GOT3 (cell line): ENCODE results near the gene GNG2.

Experiments used
- DNase-seq: peaks from one replicate; lab custom pipeline; 2025; ENCODE audit warnings: mixed read lengths; lab: John Stamatoyannopoulos, UW

The GNG2 gene

GRCh38 chr14:51939755-51940301, 79.4 kb downstream of the GNG2 start:
- DNase-seq: no peak

GRCh38 chr14:51942971-51943370, 82.6 kb downstream of the GNG2 start:
- DNase-seq: no peak

GRCh38 chr14:51950007-51950406, 89.6 kb downstream of the GNG2 start:
- no peak for DNase-seq

- no peak for DNase-seq
Observed at GRCh38 chr14:51951656-51952055, 91.2 kb downstream of the GNG2 start.

- DNase-seq: no peak
Observed at GRCh38 chr14:51954031-51954430, 93.6 kb downstream of the GNG2 start.

- DNase-seq: no peak
Observed at GRCh38 chr14:51954657-51955056, 94.2 kb downstream of the GNG2 start.

GRCh38 chr14:51957950-51958349, 97.5 kb downstream of the GNG2 start:
- no peak for DNase-seq

GRCh38 chr14:51959928-51960327, 99.5 kb downstream of the GNG2 start:
- no peak for DNase-seq

- DNase-seq: no peak
Observed at GRCh38 chr14:51960866-51961265, 100.5 kb downstream of the GNG2 start.

GRCh38 chr14:51962711-51963110, 102.3 kb downstream of the GNG2 start:
- no peak for DNase-seq

GRCh38 chr14:51963286-51963685, 102.9 kb downstream of the GNG2 start:
- DNase-seq: no peak

GRCh38 chr14:51967521-51967920, 107.1 kb downstream of the GNG2 start:
- no peak for DNase-seq

- DNase-seq: no peak
Observed at GRCh38 chr14:51969852-51970540, 109.6 kb downstream of the GNG2 start.

GRCh38 chr14:51972566-51972965, 112.2 kb downstream of the GNG2 start:
- DNase-seq: no peak

- no peak for DNase-seq
Observed at GRCh38 chr14:51977075-51977474, 116.7 kb downstream of the GNG2 start.

- DNase-seq: no peak
Observed at GRCh38 chr14:51978681-51979085, 118.3 kb downstream of the GNG2 start.

- DNase-seq: no peak
Observed at GRCh38 chr14:51979088-51979709, 118.8 kb downstream of the GNG2 start.

GRCh38 chr14:51981218-51981854, 120.9 kb downstream of the GNG2 start:
- no peak for DNase-seq

GRCh38 chr14:51988221-51988620, 127.8 kb downstream of the GNG2 start:
- DNase-seq: no peak

GRCh38 chr14:51989293-51990234, 129.2 kb downstream of the GNG2 start, which contains the start of gene RTRAF:
TSS of gene RTRAF (plus strand) at chr14:51989546. CDS start at chr14:51989640, 94 bp downstream.
- DNase-seq: peak; percentile 30

- no peak for DNase-seq
Observed at GRCh38 chr14:51990488-51990887, 130.1 kb downstream of the GNG2 start.
